Measurements from ENCODE around the gene KIF1A. TPM values are rescaled to one million over a fixed set of nuclear protein-coding genes. Genes with fewer than 3 reads are reported as not detected.
A peak's percentile ranks its signal among the peaks of the same experiment; 100 is the strongest.

KIF1A gene
- total and polyA plus RNA-seq, 2 of the 13 experiments (the other 11 are each of a cell fraction or from before 2014, with no cell fraction given), result 0.01 TPM; not detected in 1

DNA sequence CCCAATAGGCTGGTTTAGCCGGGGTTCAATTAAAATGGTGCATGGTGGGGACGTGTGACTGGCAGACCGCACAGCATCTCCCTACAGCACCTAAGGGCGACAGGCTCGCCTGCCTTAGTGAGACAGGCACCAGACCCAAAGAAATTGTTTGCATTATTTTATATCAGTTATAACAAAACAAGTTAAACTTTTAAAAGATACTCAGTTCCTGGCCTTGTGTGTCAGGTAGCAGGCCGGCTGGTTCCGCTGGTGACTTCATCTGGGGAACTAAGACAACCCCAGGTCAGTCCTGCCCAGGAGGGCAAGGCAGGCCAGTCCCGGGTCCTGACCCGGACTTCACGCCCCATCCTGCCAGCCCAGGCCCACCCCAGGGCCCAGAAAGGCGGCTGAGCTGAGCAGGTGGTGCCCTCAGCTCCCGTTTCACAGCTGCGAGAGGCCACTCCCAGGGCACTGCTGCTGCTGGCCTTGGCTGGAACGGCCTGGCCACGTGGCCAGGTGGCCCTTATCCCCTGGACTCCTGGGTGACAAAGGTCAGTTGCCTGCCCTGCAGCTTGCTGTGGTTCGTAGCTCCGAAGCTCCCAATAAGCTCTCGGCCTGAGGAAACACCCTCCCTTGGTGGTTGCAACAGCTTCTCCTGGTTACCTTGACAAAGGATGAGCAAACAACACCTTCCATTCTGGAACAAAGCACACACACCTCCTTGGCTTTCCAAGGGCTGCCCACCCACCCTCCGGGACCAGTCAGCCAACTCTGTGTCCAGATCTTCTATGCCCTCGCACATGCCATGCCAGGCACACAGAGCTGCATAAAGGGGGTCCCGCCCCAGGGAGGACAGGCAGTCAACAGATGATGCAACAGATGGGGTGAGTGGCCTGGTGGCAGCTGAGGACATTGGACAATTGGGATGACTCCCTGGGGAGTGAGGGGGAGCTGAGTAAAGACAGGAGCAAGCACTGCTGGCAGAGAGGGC lies 37.3 kb upstream of the KIF1A start (continued):
- TF ChIP-seq ZNF281 (CRISPR knock-in tag; IDR thresholded peaks at IDR 0.05; ENCODE audit: borderline replicate concordance), result peak; percentile 74; the same call in 1 of the 2 replicates
- TF ChIP-seq NCOA1 (CRISPR knock-in tag; IDR thresholded peaks at IDR 0.05), result no peak; the same call in 1 of the 2 replicates
- peak; percentile 98 for TF ChIP-seq ZNF264 (CRISPR knock-in tag; IDR thresholded peaks at IDR 0.05)
- TF ChIP-seq ZNF83 (CRISPR knock-in tag; IDR thresholded peaks at IDR 0.05; ENCODE audit: borderline replicate concordance), result peak; percentile 98
- peak; percentile 23; the same call in 1 of the 2 replicates for TF ChIP-seq ZNF484 (CRISPR knock-in tag; IDR thresholded peaks at IDR 0.05; ENCODE audit: borderline replicate concordance, low read depth)
- TF ChIP-seq, protein P1, sequence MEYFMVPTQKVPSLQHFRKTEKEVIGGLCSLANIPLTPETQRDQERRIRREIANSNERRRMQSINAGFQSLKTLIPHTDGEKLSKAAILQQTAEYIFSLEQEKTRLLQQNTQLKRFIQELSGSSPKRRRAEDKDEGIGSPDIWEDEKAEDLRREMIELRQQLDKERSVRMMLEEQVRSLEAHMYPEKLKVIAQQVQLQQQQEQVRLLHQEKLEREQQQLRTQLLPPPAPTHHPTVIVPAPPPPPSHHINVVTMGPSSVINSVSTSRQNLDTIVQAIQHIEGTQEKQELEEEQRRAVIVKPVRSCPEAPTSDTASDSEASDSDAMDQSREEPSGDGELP (IDR thresholded peaks at IDR 0.05; ENCODE audit: borderline replicate concordance, low read depth), result peak; percentile 96
- peak; percentile 72; the same call in 1 of the 2 replicates for TF ChIP-seq RCOR2 (CRISPR knock-in tag; IDR thresholded peaks at IDR 0.05)
- peak; percentile 97 for TF ChIP-seq HES4 (CRISPR knock-in tag; IDR thresholded peaks at IDR 0.05; ENCODE audit: borderline replicate concordance)
- TF ChIP-seq, protein P2, sequence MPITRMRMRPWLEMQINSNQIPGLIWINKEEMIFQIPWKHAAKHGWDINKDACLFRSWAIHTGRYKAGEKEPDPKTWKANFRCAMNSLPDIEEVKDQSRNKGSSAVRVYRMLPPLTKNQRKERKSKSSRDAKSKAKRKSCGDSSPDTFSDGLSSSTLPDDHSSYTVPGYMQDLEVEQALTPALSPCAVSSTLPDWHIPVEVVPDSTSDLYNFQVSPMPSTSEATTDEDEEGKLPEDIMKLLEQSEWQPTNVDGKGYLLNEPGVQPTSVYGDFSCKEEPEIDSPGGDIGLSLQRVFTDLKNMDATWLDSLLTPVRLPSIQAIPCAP (CRISPR knock-in tag; IDR thresholded peaks at IDR 0.05; ENCODE audit: low read depth), result peak; percentile 94; the same call in 1 of the 2 replicates
- TF ChIP-seq SETDB1 (CRISPR knock-in tag; IDR thresholded peaks at IDR 0.05; ENCODE audit: borderline replicate concordance), result peak; percentile 60; the same call in 1 of the 2 replicates
- TF ChIP-seq MATR3 (CRISPR knock-in tag; IDR thresholded peaks at IDR 0.05), result no peak
- TF ChIP-seq SMC3 (IDR thresholded peaks at IDR 0.05; ENCODE audit: low read length), result 0 out of 2 replicates have a peak, but pooled peaks have one; percentile 0
- peak; percentile 81 for TF ChIP-seq HOMEZ (CRISPR knock-in tag; IDR thresholded peaks at IDR 0.05; ENCODE audit: low read depth)
- TF ChIP-seq ZNF557 (CRISPR knock-in tag; IDR thresholded peaks at IDR 0.05), result peak; percentile 91; the same call in 1 of the 2 replicates
- TF ChIP-seq RBFOX2 (IDR thresholded peaks at IDR 0.05; ENCODE audit: low read depth, low read length), result peak; percentile 88
- TF ChIP-seq MZF1 (CRISPR knock-in tag; IDR thresholded peaks at IDR 0.05; ENCODE audit: borderline replicate concordance), result peak; percentile 98
- TF ChIP-seq ZNF343 (CRISPR knock-in tag; IDR thresholded peaks at IDR 0.05), result peak; percentile 88
- TF ChIP-seq HNRNPUL1 (IDR thresholded peaks at IDR 0.05; ENCODE audit: low read depth, low read length), result no peak
- peak; percentile 99 for TF ChIP-seq FOXC1 (CRISPR knock-in tag; IDR thresholded peaks at IDR 0.05; ENCODE audit: borderline replicate concordance)
- 0 out of 2 replicates have a peak, but pooled peaks have one; percentile 72 for TF ChIP-seq CBFB (CRISPR knock-in tag; IDR thresholded peaks at IDR 0.05)
- peak; percentile 85; the same call in 1 of the 2 replicates for TF ChIP-seq NAIF1 (CRISPR knock-in tag; IDR thresholded peaks at IDR 0.05; ENCODE audit: borderline replicate concordance)
- peak; percentile 99 for TF ChIP-seq DMAP1 (CRISPR knock-in tag; IDR thresholded peaks at IDR 0.05)
- TF ChIP-seq ZNF792 (CRISPR knock-in tag; IDR thresholded peaks at IDR 0.05), result peak; percentile 94
- no peak for TF ChIP-seq ZBTB1 (CRISPR knock-in tag; IDR thresholded peaks at IDR 0.05; ENCODE audit: borderline replicate concordance)
